A549 (cell line): ENCODE data around the gene C5orf34.

ENCODE experiments used
- ESRRA ChIP-seq: fragments of 150-350 bp; IDR thresholded peaks from 2 replicates; pipeline ENCODE4 v1.6.1; 2014; ENCODE audit warnings: mild to moderate bottlenecking, low read length, borderline replicate concordance
- HDAC2 ChIP-seq: fragments of 200-600 bp; sonication (generic); IDR thresholded peaks from 2 replicates; pipeline ENCODE4 v1.6.1; 2016
- MAFK ChIP-seq: fragments of 450-650 bp; IDR thresholded peaks from 2 replicates; pipeline ENCODE4 v1.6.1; 2014; ENCODE audit not compliant: partially characterized antibody
- POLR2A ChIP-seq: IDR thresholded peaks from 2 replicates; pipeline ENCODE4 v1.6.1; 2012; ENCODE audit warnings: mild to moderate bottlenecking, low read length
- RAD21 ChIP-seq, 2 experiments: fragments of >200 bp in 1 of 2; sonication (Bioruptor Twin) in 1 of 2; formaldehyde crosslinking in 1 of 2; IDR thresholded peaks in 1 of 2; conservative IDR thresholded peaks in 1 of 2; 2 replicates in 1 of 2; 3 replicates in 1 of 2; pipeline ENCODE4 v1.6.1; 2012 to 2018; ENCODE audit warnings: inconsistent platforms in 1 of 2
- RCOR1 ChIP-seq: fragments of 150-350 bp; IDR thresholded peaks from 2 replicates; pipeline ENCODE4 v1.6.1; 2014; ENCODE audit warnings: antibody characterized with exemption, low read length, low read depth
- SMC3 ChIP-seq: fragments of >200 bp; sonication (Bioruptor Twin); formaldehyde crosslinking; IDR thresholded peaks from 3 replicates; pipeline ENCODE4 v1.6.1; 2018; ENCODE audit warnings: inconsistent platforms
- TF ChIP-seq, protein P1 (sequence below): fragments of >200 bp; sonication (Bioruptor Twin); formaldehyde crosslinking; IDR thresholded peaks from 3 replicates; pipeline ENCODE4 v1.5.1; 2016
- TF ChIP-seq, protein P2 (sequence below): fragments of 250-450 bp; sonication (Bioruptor Pico); IDR thresholded peaks from 2 replicates; pipeline ENCODE4 v1.5.0; 2021; ENCODE audit warnings: mild to moderate bottlenecking, moderate library complexity, borderline replicate concordance
- TF ChIP-seq, protein P3 (sequence below): IDR thresholded peaks from 2 replicates; pipeline ENCODE4 v1.6.1; 2012
- TF ChIP-seq, protein P4 (sequence below): fragments of >200 bp; sonication (Bioruptor Twin); formaldehyde crosslinking; IDR thresholded peaks from 3 replicates; pipeline ENCODE4 v1.6.1; 2016

DNA sequence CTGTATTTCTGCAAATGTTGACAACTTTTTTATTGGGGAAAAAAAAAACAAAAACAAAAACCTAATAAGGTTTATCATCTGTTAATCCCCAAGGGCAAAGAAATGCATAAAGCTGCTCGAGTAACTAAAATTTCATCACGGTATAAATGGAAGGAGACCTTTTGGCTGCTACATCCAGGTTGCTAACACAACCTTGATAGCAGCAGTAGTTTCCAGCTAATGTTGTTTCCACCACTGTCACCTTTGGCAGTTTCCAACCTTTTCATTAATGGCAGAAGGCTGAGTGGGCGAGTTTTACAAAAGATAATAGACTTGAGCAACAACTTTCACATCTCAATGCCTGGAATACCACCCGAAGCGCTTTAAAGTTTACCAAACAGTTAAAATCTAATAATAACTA lies 33.4 kb upstream of the C5orf34 start:
- TF ChIP-seq POLR2A (no peak), RAD21 (conservative IDR thresholded peaks at IDR 0.05 in 1 of 2, IDR thresholded peaks at IDR 0.05 in 1 of 2) (no peak), RCOR1 (no peak), MAFK (no peak), ESRRA (no peak), SMC3 (no peak), HDAC2 (no peak)
- TF ChIP-seq, protein P1, sequence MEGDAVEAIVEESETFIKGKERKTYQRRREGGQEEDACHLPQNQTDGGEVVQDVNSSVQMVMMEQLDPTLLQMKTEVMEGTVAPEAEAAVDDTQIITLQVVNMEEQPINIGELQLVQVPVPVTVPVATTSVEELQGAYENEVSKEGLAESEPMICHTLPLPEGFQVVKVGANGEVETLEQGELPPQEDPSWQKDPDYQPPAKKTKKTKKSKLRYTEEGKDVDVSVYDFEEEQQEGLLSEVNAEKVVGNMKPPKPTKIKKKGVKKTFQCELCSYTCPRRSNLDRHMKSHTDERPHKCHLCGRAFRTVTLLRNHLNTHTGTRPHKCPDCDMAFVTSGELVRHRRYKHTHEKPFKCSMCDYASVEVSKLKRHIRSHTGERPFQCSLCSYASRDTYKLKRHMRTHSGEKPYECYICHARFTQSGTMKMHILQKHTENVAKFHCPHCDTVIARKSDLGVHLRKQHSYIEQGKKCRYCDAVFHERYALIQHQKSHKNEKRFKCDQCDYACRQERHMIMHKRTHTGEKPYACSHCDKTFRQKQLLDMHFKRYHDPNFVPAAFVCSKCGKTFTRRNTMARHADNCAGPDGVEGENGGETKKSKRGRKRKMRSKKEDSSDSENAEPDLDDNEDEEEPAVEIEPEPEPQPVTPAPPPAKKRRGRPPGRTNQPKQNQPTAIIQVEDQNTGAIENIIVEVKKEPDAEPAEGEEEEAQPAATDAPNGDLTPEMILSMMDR = no peak
- TF ChIP-seq, protein P2, sequence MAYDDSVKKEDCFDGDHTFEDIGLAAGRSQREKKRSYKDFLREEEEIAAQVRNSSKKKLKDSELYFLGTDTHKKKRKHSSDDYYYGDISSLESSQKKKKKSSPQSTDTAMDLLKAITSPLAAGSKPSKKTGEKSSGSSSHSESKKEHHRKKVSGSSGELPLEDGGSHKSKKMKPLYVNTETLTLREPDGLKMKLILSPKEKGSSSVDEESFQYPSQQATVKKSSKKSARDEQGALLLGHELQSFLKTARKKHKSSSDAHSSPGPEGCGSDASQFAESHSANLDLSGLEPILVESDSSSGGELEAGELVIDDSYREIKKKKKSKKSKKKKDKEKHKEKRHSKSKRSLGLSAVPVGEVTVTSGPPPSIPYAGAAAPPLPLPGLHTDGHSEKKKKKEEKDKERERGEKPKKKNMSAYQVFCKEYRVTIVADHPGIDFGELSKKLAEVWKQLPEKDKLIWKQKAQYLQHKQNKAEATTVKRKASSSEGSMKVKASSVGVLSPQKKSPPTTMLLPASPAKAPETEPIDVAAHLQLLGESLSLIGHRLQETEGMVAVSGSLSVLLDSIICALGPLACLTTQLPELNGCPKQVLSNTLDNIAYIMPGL (CRISPR knock-in tag) = no peak
- TF ChIP-seq, protein P3, sequence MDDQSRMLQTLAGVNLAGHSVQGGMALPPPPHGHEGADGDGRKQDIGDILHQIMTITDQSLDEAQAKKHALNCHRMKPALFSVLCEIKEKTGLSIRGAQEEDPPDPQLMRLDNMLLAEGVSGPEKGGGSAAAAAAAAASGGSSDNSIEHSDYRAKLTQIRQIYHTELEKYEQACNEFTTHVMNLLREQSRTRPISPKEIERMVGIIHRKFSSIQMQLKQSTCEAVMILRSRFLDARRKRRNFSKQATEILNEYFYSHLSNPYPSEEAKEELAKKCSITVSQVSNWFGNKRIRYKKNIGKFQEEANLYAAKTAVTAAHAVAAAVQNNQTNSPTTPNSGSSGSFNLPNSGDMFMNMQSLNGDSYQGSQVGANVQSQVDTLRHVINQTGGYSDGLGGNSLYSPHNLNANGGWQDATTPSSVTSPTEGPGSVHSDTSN = no peak
- TF ChIP-seq, protein P4, sequence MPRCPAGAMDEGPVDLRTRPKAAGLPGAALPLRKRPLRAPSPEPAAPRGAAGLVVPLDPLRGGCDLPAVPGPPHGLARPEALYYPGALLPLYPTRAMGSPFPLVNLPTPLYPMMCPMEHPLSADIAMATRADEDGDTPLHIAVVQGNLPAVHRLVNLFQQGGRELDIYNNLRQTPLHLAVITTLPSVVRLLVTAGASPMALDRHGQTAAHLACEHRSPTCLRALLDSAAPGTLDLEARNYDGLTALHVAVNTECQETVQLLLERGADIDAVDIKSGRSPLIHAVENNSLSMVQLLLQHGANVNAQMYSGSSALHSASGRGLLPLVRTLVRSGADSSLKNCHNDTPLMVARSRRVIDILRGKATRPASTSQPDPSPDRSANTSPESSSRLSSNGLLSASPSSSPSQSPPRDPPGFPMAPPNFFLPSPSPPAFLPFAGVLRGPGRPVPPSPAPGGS = no peak
